ENCODE data around the gene KIF12.

DNA sequence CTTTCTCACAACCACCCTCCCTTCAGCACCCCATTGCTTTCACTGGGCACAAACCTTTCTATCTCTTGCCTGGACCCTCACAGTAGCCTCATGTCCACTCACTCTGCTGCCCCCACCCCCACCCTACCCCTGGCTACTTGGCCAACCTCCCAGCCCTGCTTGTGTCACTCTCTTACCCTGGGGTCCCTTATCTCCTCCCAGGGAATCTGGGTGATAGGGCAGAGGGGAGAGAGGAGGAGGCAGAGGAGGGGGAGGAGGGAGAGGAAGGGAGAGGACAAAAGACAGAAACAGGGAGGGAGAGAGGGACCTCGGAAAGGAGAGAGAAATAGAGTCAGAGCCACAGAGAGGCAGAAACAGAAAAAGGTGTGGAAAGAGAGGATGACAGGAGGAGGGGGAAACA is 25.0 kb upstream of the KIF12 start:
- TF ChIP-seq, protein P1, sequence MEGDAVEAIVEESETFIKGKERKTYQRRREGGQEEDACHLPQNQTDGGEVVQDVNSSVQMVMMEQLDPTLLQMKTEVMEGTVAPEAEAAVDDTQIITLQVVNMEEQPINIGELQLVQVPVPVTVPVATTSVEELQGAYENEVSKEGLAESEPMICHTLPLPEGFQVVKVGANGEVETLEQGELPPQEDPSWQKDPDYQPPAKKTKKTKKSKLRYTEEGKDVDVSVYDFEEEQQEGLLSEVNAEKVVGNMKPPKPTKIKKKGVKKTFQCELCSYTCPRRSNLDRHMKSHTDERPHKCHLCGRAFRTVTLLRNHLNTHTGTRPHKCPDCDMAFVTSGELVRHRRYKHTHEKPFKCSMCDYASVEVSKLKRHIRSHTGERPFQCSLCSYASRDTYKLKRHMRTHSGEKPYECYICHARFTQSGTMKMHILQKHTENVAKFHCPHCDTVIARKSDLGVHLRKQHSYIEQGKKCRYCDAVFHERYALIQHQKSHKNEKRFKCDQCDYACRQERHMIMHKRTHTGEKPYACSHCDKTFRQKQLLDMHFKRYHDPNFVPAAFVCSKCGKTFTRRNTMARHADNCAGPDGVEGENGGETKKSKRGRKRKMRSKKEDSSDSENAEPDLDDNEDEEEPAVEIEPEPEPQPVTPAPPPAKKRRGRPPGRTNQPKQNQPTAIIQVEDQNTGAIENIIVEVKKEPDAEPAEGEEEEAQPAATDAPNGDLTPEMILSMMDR (IDR thresholded peaks at IDR 0.05), result no peak
- no peak for TF ChIP-seq POLR2A (IDR thresholded peaks at IDR 0.05)

All from lower leg skin (tissue), 3 donors.